GM23248 (cell line): ENCODE measurements around the gene SLC39A6. TPM values are rescaled to one million over a fixed set of nuclear protein-coding genes. Genes with fewer than 3 reads are reported as not detected.
"Not testable (repeated sequence)": the region's sequence is repeated elsewhere in the genome, so short reads cannot be mapped to it uniquely, and the experiment has no call there.

Source experiments
- DNase-seq: peaks from one replicate; pipeline ENCODE4 v3.0.0-alpha.2; 2015
- H2AFZ ChIP-seq: fragments of 200-600 bp; sonication (generic); 2 replicates; pipeline ENCODE4 v1.6.1; 2016; ENCODE audit warnings: antibody characterized with exemption
- H3F3A ChIP-seq: fragments of 200-600 bp; sonication (generic); 2 replicates; pipeline ENCODE4 v1.6.1; 2016; ENCODE audit warnings: mild to moderate bottlenecking, antibody characterized with exemption, mixed run types; ENCODE audit not compliant: insufficient read depth
- H3K27ac ChIP-seq: fragments of 200-600 bp; sonication (generic); 2 replicates; pipeline ENCODE4 v1.5.1; 2016; ENCODE audit warnings: mild to moderate bottlenecking
- H3K27me3 ChIP-seq: fragments of 200-600 bp; sonication (generic); replicated peaks from 2 replicates; pipeline ENCODE4 v1.6.1; 2016; ENCODE audit warnings: mild to moderate bottlenecking; ENCODE audit not compliant: insufficient read depth
- H3K36me3 ChIP-seq: fragments of 200-600 bp; sonication (generic); 2 replicates; pipeline ENCODE4 v1.6.1; 2016; ENCODE audit warnings: low read depth, mild to moderate bottlenecking
- H3K4me1 ChIP-seq: fragments of 200-600 bp; sonication (generic); 2 replicates; pipeline ENCODE4 v1.6.1; 2016; ENCODE audit warnings: mild to moderate bottlenecking; ENCODE audit not compliant: insufficient read depth
- H3K4me2 ChIP-seq: fragments of 200-600 bp; sonication (generic); one replicate; pipeline ENCODE4 v1.6.1; 2016; ENCODE audit warnings: mild to moderate bottlenecking; ENCODE audit not compliant: unreplicated experiment
- H3K4me3 ChIP-seq: fragments of 200-600 bp; sonication (generic); 2 replicates; pipeline ENCODE4 v1.5.1; 2016; ENCODE audit warnings: mild to moderate bottlenecking
- H3K79me2 ChIP-seq: fragments of 200-600 bp; sonication (generic); 2 replicates; pipeline ENCODE4 v1.6.1; 2016; ENCODE audit warnings: mild to moderate bottlenecking; ENCODE audit not compliant: insufficient read depth
- H3K9ac ChIP-seq: fragments of 200-600 bp; sonication (generic); 2 replicates; pipeline ENCODE4 v1.6.1; 2016; ENCODE audit warnings: mild to moderate bottlenecking
- H3K9me2 ChIP-seq: fragments of 200-600 bp; sonication (generic); 2 replicates; pipeline ENCODE4 v1.6.1; 2016; ENCODE audit warnings: mixed run types, mild to moderate bottlenecking, moderate library complexity; ENCODE audit not compliant: insufficient read depth
- H3K9me3 ChIP-seq: fragments of 200-600 bp; sonication (generic); one replicate; pipeline ENCODE4 v1.6.1; 2017; ENCODE audit warnings: low read depth
- H4K20me1 ChIP-seq: fragments of 200-600 bp; sonication (generic); 2 replicates; pipeline ENCODE4 v1.6.0; 2016; ENCODE audit not compliant: insufficient read depth
- EZH2 ChIP-seq: fragments of 200-600 bp; sonication (generic); IDR thresholded peaks from 2 replicates; pipeline ENCODE4 v1.6.1; 2018; ENCODE audit warnings: antibody characterized with exemption, mild to moderate bottlenecking; ENCODE audit not compliant: insufficient read depth, poor library complexity, severe bottlenecking
- EZH2phosphoT487 ChIP-seq: fragments of 200-600 bp; sonication (generic); IDR thresholded peaks from 2 replicates; pipeline ENCODE4 v1.6.1; 2018; ENCODE audit warnings: antibody characterized with exemption, moderate library complexity, mild to moderate bottlenecking, low read depth; ENCODE audit not compliant: insufficient read depth
- WGBS, 2 experiments: methylation state at CpG; one replicate each; pipeline ENCODE4 v1.1.6; 2015 to 2017; ENCODE audit warnings: low lambda C conversion rate in 2 of 2, low coverage in 1 of 2; ENCODE audit errors: missing lambda C conversion rate in 2 of 2; 5-methylcytosine and 5-hydroxymethylcytosine counted together
- in situ Hi-C: fragments of 300-500 bp; cut with MboI; formaldehyde crosslinking; loops from 2 replicates; pipeline ENCODE4 v1.15.0; 2020
- polyA plus RNA-seq: library from polyadenylated mRNA; unstranded; fragments of >200 nt; fragmentation: Nextera tagmentation; extraction: Ambion mirVana; gene quantifications from 2 replicates; pipeline ENCODE4 v1.2.1, GENCODE V29; 2016
- total RNA-seq: library from RNA; depleted of rRNA; stranded (reverse); fragments of >200 nt; shearing (Covaris generic); gene quantifications from 2 replicates; pipeline ENCODE4 v1.2.3, GENCODE V29; 2014; rRNA removed

SLC39A6 gene
- total and polyA plus RNA-seq, 2 experiments from 2014 or later = 80.5 to 115 TPM

DNA sequence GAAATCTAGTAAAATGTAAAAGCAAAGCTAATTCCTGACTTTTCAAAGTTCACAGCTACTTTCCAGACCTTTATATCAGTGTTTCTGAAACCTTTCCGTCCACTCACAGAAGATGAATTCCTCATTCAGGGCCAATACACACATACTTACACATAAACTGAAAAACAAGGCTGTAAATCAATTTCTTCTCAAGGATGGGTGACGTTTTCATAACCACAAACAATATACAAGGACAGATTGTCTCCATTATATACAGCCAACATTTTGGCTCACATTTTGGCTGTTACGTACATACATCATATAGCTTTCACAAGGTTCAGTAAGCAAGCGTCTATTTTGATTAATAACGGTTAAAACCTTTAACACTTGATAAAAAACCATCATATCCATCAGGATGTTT is 63.1 kb downstream of the SLC39A6 start:
- H3K4me2 ChIP-seq = peak overlapping the region; percentile 93
- DNase-seq = peak; percentile 57
- peak overlapping the region; percentile 93 for H3K4me3 ChIP-seq
- 8 to 9% methylated on average over 5 of the region's 5 CpGs for WGBS, 2 experiments
- in situ Hi-C loops = no loop called here
- peaks cover 10% of the 10 kb centered on the region; the same call in 1 of the 2 replicates for H3F3A ChIP-seq
- H3K79me2 ChIP-seq = peaks cover 60% of the 10 kb centered on the region
- TF ChIP-seq EZH2 (no peak), EZH2phosphoT487 (no peak)
- no peaks in the 10 kb centered on the region for H3K9me2 ChIP-seq
- peak overlapping the region; percentile 97 for H3K27ac ChIP-seq
- H3K9me3 ChIP-seq = no peaks in the 10 kb centered on the region
- H2AFZ ChIP-seq = no peak overlapping the region
- H4K20me1 ChIP-seq = no peaks in the 10 kb centered on the region
- H3K9ac ChIP-seq = peak overlapping the region; percentile 99
- H3K4me1 ChIP-seq = peaks cover 11% of the 10 kb centered on the region; the same call in 1 of the 2 replicates
- H3K27me3 ChIP-seq = no peaks in the 10 kb centered on the region
- H3K36me3 ChIP-seq = no peaks in the 10 kb centered on the region; the same call in 1 of the 2 replicates

DNA sequence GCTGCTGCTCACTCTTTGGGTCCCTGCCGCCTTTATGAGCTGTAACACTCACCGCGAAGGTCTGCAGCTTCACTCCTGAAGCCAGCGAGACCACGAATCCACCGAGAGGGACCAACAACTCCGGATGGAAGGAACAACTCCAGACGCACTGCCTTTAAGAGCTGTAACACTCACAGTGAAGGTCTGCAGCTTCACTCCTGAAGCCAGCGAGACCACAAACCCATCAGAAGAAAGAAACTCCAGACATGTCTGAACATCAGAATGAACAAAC is 64.4 kb downstream of the SLC39A6 start:
- H4K20me1 ChIP-seq, in situ Hi-C loops: not testable (repeated sequence)
- 92 to 93% methylated on average over 8 to 9 of the region's 9 CpGs for WGBS, 2 experiments

DNA sequence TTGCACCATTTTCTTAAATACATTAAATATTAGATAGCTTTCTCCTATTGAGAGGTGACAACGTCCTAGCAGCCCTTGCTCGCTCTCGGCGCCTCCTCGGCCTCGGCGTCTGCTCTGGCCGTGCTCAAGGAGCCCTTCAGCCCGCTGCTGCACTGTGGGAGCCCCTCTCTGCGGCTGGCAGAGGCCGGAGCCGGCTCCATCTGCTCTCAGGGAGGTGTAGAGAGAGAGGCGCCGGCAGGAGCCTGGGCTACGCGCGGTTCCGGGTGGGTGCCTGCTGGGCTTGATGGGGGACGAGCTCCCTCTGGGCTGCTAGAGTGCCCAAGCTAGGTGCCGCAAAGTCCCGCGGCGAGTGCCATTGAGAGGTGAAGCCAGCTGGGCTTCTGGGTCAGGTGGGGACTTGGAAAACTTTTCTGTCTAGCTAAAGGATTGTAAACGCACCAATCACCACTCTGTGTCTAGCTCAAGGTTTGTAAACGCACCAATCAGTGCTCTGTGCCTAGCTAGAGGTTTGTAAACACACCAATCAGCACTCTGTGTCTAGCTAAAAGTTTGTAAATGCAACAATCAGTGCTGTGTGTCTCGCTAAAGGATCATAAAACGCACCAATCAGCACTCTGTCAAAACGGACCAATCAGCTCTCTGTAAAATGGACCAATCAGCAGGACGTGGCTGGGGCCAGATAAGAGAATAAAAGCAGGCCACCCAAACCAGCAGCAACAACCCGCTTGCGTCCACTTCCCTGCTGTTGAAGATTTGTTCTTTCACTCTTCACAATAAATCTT is 64.9 kb downstream of the SLC39A6 start:
- Histone ChIP-seq H3K27ac (no peak overlapping the region), H3F3A (peaks cover 10% of the 10 kb centered on the region; the same call in 1 of the 2 replicates), H3K4me2 (no peak overlapping the region), H3K4me3 (no peak overlapping the region), H3K4me1 (peaks cover 11% of the 10 kb centered on the region; the same call in 1 of the 2 replicates), H3K9me3 (no peaks in the 10 kb centered on the region), H3K79me2 (peaks cover 77% of the 10 kb centered on the region), H3K9ac (no peak overlapping the region), H4K20me1 (no peaks in the 10 kb centered on the region), H3K9me2 (no peaks in the 10 kb centered on the region), H3K36me3 (no peaks in the 10 kb centered on the region; the same call in 1 of the 2 replicates), H2AFZ (no peak overlapping the region), H3K27me3 (no peaks in the 10 kb centered on the region)
- WGBS, 2 experiments = 95 to 96% methylated on average over 22 to 31 of the region's 31 CpGs
- in situ Hi-C loops = no loop called here
- DNase-seq = no peak
- TF ChIP-seq EZH2phosphoT487 = no peak
- TF ChIP-seq EZH2 = no peak

More for the DNA sequence above, 64.4 kb downstream of the SLC39A6 start:
- not testable (repeated sequence) for H3K4me3 ChIP-seq, H3K27ac ChIP-seq, DNase-seq, H3K36me3 ChIP-seq, H2AFZ ChIP-seq, H3K27me3 ChIP-seq, H3K9me3 ChIP-seq, H3K9me2 ChIP-seq, H3K9ac ChIP-seq, H3K4me2 ChIP-seq
- Histone ChIP-seq H3K4me1 (peaks cover 11% of the 10 kb centered on the region; the same call in 1 of the 2 replicates), H3K79me2 (peaks cover 72% of the 10 kb centered on the region), H3F3A (peaks cover 10% of the 10 kb centered on the region; the same call in 1 of the 2 replicates)

DNA sequence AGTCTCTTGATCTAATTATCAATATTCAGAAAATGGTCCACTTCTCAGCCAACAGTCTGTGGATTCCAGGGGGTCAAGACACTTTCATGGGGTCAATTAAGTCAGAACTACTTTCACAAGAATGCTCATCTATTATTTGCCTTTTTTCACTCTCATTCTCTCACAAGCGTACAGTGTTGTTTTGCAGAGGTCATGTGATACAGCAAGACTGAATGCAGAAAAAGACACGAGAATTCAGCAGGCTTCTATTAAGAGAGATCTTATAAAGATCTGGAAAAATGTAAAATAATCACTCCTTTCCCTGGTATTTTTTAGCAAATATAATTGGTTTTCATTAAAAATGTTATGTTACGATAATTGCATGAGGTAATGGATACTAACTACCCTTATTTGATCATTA is 70.5 kb downstream of the SLC39A6 start:
- WGBS, 2 experiments = 95 to 96% methylated on average over 3 of the region's 3 CpGs
- no peaks in the 10 kb centered on the region for H3F3A ChIP-seq
- H2AFZ ChIP-seq = no peak overlapping the region
- no peak overlapping the region for H3K9ac ChIP-seq
- no peaks in the 10 kb centered on the region for H3K4me1 ChIP-seq
- no peaks in the 10 kb centered on the region for H3K36me3 ChIP-seq
- H3K9me2 ChIP-seq = no peaks in the 10 kb centered on the region
- no peaks in the 10 kb centered on the region for H3K27me3 ChIP-seq
- H3K4me3 ChIP-seq = no peak overlapping the region
- no peaks in the 10 kb centered on the region for H3K9me3 ChIP-seq
- H3K27ac ChIP-seq = no peak overlapping the region
- no peak overlapping the region for H3K4me2 ChIP-seq
- DNase-seq = no peak
- in situ Hi-C loops = no loop called here
- peaks cover 99% of the 10 kb centered on the region for H3K79me2 ChIP-seq
- H4K20me1 ChIP-seq = no peaks in the 10 kb centered on the region
- TF ChIP-seq EZH2phosphoT487 (no peak), EZH2 (no peak)

Other genes with a start within 250 kb of the SLC39A6 start
- gene RPRD1A, start 61.8 kb downstream of the SLC39A6 start, total RNA-seq = 39.7 and 45.8 TPM in 2 replicates
- gene RPRD1A, start 61.8 kb downstream of the SLC39A6 start, polyA plus RNA-seq = 22.7 and 24.2 TPM in 2 replicates
- 86.0 and 103 TPM in 2 replicates for gene ELP2, start 559 bp upstream of the SLC39A6 start, total RNA-seq
- 57.6 and 63.6 TPM in 2 replicates for gene ELP2, start 559 bp upstream of the SLC39A6 start, polyA plus RNA-seq
- 23.6 and 26.2 TPM in 2 replicates for gene MOCOS, start 58.2 kb upstream of the SLC39A6 start, total RNA-seq
- 14.3 and 17.9 TPM in 2 replicates for gene MOCOS, start 58.2 kb upstream of the SLC39A6 start, polyA plus RNA-seq
- 10.1 and 13.5 TPM in 2 replicates for gene FHOD3, start 168.4 kb upstream of the SLC39A6 start, total RNA-seq
- 1.4 and 1.6 TPM in 2 replicates for gene FHOD3, start 168.4 kb upstream of the SLC39A6 start, polyA plus RNA-seq